ENCODE data around the gene PPP2R5B.
A peak's percentile ranks its signal among the peaks of the same experiment; 100 is the strongest.

PPP2R5B gene

GRCh38 chr11:64888729-64889511 lies 35.6 kb upstream of the PPP2R5B start:
- no peak for DNase-seq (ENCODE audit: low spot score)

- DNase-seq (ENCODE audit: low spot score) = no peak
These were observed 34.0 kb upstream of the PPP2R5B start for GRCh38 chr11:64890522-64890939.

- DNase-seq (ENCODE audit: low spot score) = no peak
These were observed 33.2 kb upstream of the PPP2R5B start for GRCh38 chr11:64891215-64891848.

DNA sequence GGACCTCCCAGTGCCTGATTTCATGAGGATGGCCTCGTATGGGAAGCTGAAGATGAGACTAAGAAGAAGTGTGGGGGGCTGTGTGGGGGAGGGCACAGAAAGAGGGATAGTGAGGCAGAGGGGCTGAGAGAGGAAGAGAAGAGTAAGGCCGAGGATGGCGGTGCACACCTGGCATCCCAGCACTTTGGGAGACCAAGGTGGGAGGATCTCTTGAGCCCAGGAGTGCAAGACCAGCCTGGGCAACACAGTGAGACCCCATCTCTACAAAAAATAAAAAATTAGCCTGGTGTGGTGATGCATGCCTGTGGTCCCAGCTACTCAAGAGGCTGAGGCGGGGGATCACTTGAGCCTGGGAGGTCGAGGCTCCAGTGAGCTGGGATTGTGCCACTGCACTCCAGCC lies 32.6 kb upstream of the PPP2R5B start:
- DNase-seq (ENCODE audit: low spot score) = no peak

DNA sequence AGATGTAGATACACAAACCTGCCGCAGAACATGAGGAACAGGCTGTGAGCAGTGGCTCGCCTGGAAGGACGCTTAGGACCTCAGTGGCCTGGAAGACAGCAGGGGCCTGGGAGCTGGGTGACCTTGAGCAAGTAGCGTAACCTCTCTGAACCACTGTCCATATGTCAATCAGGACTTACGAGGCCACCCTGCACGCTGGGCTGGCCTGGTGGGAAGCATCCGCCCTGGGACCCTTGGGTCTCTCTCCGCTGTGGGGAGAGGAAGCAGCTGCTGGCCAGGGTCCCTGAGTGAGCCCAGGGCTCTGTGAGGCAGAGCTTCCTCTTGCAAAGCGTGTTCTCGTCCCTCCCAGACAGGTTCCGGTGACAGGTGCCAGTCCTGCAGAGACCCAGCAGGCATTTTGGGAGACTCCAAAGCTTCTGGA lies 32.1 kb upstream of the PPP2R5B start:
- DNase-seq (ENCODE audit: low spot score) = no peak

- DNase-seq (ENCODE audit: low spot score) = no peak
These were observed 31.7 kb upstream of the PPP2R5B start for GRCh38 chr11:64892838-64893193.

DNA sequence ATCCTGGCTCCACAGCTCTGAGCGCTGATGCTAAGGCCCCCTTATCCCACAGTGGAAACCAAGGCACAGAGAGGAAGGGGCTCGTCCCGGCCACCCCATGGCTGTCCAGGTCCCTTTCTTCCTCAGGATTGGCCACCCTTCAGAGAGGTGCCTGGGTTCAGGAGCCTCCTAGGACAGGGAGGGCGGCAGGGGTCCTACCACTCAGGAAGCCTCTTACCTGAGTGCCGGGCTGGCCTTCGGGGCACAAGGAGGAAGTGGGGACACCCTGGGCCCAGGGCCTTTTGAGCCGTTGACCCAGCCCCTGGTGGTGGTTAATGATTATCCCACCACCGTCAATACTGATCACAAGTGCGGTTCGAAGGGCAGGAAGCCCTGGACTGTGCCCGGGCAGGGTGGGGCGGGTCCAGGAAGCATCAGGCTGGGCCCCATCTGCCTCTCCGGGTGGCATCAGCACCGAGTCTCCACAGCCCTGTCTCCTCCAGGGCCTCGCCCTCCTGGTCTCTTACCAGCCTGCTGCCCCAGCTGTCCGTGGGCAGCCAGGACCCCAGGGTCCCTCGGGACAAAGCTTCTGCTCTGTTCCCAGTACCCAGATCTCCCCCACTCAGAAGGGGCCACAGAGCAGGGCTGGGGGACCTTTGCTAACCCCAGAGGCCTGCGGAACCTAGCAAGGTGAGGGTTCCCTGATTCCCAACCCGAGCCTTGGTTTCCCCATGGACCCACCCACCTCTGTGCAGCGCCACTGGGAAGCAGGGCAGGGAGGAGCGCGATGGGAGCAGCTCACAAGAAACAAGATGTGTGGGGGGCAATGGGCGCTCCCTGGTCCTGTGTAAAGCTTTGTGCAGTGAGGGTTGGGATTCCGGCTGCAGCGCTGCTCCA lies 31.1 kb upstream of the PPP2R5B start:
- DNase-seq (ENCODE audit: low spot score) = peak; percentile 82

DNA sequence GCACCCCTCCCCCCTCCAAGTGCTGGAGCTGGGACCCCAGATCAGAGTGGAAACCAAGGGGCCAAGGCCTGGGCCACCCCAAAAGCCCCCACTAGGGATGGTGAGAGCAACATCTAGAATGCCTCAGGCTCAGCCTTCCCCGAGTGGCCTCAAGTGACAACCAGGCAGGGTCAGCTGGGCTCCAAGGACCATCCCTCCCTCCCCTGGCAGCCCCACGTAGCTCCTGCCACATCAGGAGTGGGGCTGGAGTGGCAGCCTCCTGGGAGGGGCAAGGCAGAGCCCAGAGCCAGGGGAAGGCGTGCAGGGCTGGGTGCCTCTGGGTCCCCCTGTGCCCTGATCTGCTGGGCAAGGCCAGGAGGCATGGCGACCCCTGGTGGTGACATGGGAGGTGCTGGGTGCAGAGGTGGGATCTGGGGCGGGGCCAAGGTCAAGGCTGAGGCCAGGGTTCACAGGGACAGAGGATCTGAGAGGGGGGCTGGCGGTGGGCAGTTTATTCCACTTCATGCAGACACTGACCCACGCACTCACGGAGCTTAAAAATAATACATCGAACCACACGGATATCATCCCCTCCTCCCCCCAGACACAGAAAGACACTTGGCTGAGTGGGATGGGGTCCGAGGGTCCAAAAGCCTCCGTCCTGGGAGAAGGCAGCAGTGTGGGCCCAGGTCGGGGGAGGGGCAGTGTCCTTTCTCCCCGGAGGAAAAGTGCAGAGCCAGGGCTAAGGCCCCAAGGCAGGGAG lies 30.2 kb upstream of the PPP2R5B start:
- peak; percentile 87 for DNase-seq (ENCODE audit: low spot score)

DNA sequence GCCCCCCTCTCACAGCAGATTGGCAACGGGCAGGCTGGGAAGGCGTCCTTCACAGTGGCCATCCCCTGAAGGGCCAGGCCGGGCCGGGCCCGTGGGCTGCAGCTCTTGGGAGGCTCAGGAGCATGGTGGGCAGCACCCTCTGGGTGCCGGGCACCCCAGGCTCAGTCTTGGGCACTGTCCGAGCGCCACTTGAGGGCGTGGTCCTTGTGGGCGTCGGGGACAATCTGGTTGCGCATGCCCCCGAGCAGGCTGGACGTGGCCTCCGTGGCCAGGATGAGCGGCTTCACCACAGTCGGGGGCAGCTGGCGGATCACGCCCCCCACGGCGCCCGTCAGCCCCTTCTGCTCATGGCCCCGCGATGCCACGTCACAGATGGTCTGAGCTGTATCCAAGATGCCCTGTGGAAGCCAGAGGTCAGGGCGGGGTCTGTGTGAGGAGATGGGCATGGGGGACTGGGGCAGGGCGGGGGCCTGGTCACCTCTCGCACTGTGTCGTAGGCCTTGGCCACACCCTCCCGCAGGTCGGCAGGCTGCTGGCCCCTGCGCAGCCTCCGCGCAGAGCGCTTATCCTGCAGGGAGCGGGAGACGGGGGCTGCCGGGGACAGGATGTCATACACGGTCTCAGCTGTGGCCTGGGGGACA lies 29.6 kb upstream of the PPP2R5B start:
- DNase-seq (ENCODE audit: low spot score) = no peak

DNA sequence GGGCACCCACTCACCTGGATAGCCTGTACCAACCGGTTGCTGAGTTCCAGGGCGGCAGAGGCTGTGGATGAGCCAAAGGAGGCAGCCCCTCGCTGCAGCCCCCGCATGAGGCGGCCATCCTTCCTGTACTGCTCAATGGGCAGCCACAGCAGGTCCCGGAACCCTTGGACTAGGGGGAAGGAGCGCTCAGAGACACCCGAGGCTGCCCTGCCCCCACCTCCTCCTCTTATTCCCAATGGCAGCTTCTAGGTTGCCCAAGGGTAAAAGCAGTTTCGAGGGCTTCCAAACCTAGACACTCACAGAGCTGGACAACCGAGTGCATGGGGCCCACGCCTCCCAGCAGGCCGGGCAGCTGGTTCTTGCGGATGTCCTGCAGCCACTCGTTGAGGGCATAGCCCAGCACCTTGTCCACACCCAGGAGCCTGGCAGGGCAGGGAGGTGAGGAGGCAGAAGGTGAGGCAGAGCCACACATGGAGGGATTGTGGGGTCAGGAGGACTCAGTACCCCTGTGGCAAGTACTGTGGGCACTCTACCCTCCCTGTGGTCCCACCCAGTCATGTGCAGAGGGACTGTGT lies 28.0 kb upstream of the PPP2R5B start:
- DNase-seq (ENCODE audit: low spot score) = no peak

DNA sequence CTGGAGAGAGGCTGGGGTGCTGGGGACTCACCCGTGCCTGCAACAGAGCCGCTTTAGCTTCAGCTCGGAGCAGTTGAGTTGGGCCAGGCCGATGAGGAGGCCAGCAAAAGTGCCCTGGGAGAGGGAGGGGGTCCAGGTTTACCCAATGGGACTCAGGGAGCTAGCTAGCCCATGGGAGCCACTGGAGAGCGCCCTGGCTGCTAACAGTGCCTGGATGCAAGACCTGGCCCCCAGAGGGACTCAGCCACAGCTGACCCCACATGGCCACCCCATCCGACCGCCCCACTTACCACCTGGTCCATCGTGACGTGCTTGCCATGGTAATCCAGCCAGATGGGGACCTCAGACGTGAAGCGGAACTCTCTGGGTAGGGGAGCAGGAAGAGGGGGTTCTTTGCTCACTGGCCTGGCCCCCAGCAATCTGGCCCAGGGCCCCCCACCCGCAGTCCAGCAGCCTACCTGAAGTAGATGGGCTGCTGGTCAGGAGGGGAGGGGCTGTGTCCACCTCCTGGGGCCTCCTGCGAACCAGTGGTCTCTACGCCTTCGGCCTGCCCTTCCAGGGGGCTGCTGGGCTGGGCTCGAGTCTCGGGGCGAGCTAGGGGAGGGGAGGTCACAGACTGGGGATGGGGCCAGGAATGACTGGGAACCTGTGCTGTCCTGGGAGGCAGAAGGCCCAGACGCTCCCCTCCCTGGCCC lies 27.0 kb upstream of the PPP2R5B start:
- DNase-seq (ENCODE audit: low spot score) = no peak

DNA sequence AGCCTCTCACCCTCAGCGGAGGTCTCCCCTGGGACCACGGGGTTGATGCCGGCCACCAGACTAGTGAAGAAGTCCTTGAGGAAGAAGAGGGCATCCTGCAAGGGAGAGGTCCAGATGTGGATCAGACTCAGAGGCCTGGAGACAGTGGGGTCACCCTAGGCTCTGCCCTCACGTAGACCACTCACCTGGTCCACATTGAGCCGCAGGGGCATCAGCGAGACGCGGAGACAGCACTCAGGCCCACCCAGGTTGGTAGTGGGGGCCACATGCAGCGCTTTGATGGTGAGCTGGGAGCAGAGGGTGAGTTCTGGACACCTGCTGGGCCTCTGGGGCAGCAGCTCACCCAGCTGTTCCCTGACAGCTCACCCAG lies 26.4 kb upstream of the PPP2R5B start:
- DNase-seq (ENCODE audit: low spot score) = no peak

DNA sequence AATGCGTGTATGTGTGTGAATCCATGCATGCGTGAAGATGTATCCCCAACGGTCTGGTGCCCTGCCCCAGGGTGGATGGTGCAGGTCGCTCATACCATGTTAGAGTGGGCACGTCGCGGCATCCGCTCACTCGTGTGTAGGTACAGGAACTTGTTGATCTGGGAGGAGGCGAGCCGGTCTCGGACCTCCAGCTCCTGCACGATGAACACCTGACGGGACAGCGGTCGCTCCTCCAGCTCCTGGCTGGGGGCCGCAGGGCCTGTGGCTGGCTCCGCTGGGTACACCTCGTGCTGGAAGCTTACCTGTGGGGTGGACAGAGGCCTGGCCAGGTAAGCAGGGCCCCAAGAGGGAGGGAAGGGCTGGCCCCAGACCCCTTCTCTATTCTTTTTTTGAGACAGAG lies 25.9 kb upstream of the PPP2R5B start:
- no peak for DNase-seq (ENCODE audit: low spot score)

GRCh38 chr11:64900263-64900678 lies 24.2 kb upstream of the PPP2R5B start:
- no peak for DNase-seq (ENCODE audit: low spot score)

- no peak for DNase-seq (ENCODE audit: low spot score)
These were observed 23.7 kb upstream of the PPP2R5B start for GRCh38 chr11:64900774-64901173.

- no peak for DNase-seq (ENCODE audit: low spot score)
These were observed 22.2 kb upstream of the PPP2R5B start for GRCh38 chr11:64902102-64902900.

DNA sequence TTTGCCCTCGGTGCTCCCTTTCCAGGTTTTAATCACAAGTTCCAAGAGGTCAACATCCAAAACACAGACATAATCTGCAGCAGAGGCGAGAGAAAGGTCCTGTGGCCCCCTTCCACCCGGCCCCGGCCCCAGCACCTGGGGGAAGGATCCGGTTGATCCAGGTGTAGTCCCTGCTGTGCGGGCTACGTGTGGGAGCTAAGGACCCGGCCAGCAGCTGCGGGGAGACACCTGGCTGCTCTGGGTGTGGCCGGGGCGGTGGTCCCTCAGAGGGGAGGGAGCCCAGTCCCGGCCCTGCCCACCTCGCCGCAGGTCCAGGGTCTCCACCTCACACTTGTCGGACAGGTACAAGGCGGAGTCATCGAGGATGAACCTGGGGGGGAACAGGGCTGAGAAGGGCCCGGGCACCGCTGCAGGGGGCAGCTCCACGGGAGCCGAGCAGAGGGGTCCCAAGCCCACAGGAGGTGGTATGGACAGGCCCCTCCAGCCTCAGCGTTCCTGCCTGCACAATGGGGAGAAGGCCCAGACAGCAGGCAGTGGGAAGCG lies 21.1 kb upstream of the PPP2R5B start:
- no peak for DNase-seq (ENCODE audit: low spot score)

DNA sequence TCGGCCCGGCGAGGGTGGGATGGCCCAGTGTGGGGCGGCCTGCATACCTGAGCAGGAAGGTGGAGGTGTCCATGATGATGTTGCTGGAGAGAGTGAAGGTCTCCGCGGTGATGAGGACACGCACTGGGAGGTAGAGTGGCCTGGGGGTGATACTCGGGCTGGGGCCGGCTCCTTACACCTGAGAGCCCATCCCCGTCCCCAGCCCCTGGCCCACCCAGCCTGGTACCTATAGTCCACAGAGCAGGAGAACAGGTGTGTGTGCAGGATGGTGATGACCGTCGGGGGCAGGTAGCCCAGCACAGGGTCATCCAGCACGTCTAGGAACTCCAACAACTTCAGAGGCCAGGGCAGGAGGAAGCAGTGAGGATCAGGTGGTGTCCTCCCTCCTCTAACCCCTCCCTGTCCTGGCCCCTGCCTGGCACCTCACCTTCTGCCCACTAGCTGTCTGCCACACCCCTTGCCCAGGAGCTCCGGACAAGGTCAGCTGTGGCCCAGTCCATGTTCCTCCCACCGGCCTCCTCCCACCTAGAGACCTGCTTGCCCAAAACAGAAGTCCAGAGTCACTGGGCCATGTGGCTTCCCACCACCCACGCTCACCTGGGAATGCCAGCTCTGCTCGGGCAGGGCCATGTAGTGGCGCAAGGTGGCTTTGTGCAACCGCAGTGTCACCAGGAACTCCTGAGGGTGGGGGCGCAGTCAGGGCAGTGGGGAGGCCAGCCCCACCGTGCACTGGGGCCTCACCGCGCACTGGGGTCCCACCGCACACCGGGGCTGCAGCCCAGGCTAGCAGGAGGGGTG lies 18.8 kb upstream of the PPP2R5B start:
- DNase-seq (ENCODE audit: low spot score) = no peak

GRCh38 chr11:64906314-64906635 lies 18.2 kb upstream of the PPP2R5B start:
- DNase-seq (ENCODE audit: low spot score) = no peak

All from HuH-7 (cell line).